Activated CD4-positive, alpha-beta T cell treated with anti-CD3 and anti-CD28 coated beads, Interleukin-2, amount 50 U/mL, for 24 hours (primary cell): ENCODE measurements around the gene SAMD5.

Source experiments
- DNase-seq, 2 donors: peaks; one replicate each; pipeline ENCODE4 v3.0.0-alpha.2; 2020; ENCODE audit warnings: low read depth in 1 of 2, low spot score in 1 of 2

SAMD5 gene

DNA sequence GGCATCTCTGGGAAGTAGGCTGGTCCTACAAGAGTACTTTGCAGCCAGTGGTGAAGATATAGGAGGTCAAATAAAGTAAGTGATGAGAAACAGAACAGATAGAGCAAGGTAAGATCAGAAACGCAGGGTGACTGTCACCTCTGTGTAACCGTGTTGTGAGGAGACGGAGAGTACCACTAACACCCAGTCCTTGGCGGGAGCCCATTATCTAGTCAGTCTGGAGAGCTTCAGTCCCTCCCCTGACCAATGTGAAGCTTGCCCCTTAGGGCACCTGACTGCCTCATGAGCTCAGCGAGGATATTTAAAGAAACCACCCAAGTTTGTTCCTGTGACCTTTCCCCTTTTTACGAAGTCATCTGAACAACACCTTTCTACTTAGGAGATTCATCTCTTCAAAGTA is 110.0 kb downstream of the SAMD5 start:
- DNase-seq = no peak

DNA sequence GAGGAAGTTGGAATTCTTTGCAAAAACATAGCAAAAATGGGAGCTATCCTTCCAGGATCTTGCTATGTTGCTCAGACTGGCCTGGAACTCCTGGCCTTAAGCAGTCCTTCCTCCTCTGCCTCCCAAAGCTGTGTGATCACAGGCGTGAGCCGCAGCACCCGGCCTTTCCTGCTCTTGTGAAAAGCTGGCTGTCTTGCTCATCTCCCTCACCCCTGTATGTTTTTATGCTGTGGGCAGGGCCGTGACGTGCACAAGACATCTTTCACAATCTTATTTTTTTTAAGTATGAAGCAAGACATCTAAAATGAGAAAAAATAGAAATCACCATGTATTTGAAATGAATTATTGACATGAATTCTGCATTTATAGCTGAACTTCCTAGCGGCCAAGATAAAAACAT is 110.4 kb downstream of the SAMD5 start:
- no peak for DNase-seq
